Adrenal gland (tissue), 12 donors: ENCODE results near the gene TSPAN18. TPM values are rescaled to one million over a fixed set of nuclear protein-coding genes. Genes with fewer than 3 reads are reported as not detected.

Experiments used
- DNase-seq, 7 donors: peaks; one replicate each; pipeline ENCODE4 v3.0.0-alpha.2; 2019 to 2020
- H3K27ac ChIP-seq, 5 donors: fragments of 200-600 bp; sonication (generic) in 4 of 5; 1 replicate in 3 of 5; 2 replicates in 2 of 5; pipeline versions ENCODE4 v1.5.1 to v1.8.0; 2016 to 2020; ENCODE audit warnings: mild to moderate bottlenecking in 1 of 5
- H3K27me3 ChIP-seq: fragments of 200-600 bp; 2 replicates; pipeline ENCODE4 v1.8.0; 2021
- H3K36me3 ChIP-seq, 2 donors: fragments of 200-600 bp; replicated peaks in 1 of 2; 1 replicate in 1 of 2; 2 replicates in 1 of 2; pipeline versions ENCODE4 v1.5.1 to v1.8.0; 2018 to 2022
- H3K4me1 ChIP-seq, 2 donors: fragments of 200-600 bp; replicated peaks in 1 of 2; 1 replicate in 1 of 2; 2 replicates in 1 of 2; pipeline versions ENCODE4 v1.5.1 to v1.8.0; 2018 to 2021
- H3K4me3 ChIP-seq, 4 donors: fragments of 200-600 bp; sonication (generic) in 3 of 4; one replicate each; pipeline ENCODE4 v1.5.1; 2016 to 2018
- H3K9me3 ChIP-seq, 3 donors: fragments of 200-600 bp; sonication (generic) in 1 of 3; replicated peaks in 1 of 3; 1 replicate in 2 of 3; 2 replicates in 1 of 3; pipeline versions ENCODE4 v1.5.1 to v1.8.0; 2016 to 2021
- CTCF ChIP-seq, 6 experiments: fragments of 450-650 bp in 4 of 6; fragments of 200-600 bp in 2 of 6; sonication (generic) in 1 of 6; IDR thresholded peaks; 1 replicate in 5 of 6; 2 replicates in 1 of 6; pipeline versions ENCODE4 v1.5.1 to v1.8.0; 2016 to 2021; ENCODE audit warnings: antibody characterized with exemption in 6 of 6, mild to moderate bottlenecking in 2 of 6, moderate library complexity in 1 of 6
- POLR2A ChIP-seq, 2 donors: fragments of 450-650 bp; IDR thresholded peaks; one replicate each; pipeline ENCODE4 v1.6.1; 2017; ENCODE audit warnings: antibody characterized with exemption in 2 of 2, mild to moderate bottlenecking in 2 of 2, moderate library complexity in 1 of 2
- WGBS, 4 donors: extraction: QIAGEN DNeasy Blood & Tissue Kit in 2 of 4; methylation state at CpG; one replicate each; pipeline versions ENCODE4 v1.1.5 to v1.1.7; 2013 to 2017; 5-methylcytosine and 5-hydroxymethylcytosine counted together
- intact Hi-C, 2 donors: fragments of 100-400 bp; cut with DNase I; formaldehyde crosslinking; loops; one replicate each; pipeline versions ENCODE4 v1.14.1 to v1.15.0; 2022 to 2023
- polyA plus RNA-seq, 3 donors: library from polyadenylated mRNA; stranded (reverse); fragments of 200-250 nt in 2 of 3; fragments of 350-450 nt in 1 of 3; fragmentation: Illumina TruSeq in 1 of 3; extraction: RNeasy Lipid Tissue Mini Kit (QIAGEN cat#74804) in 1 of 3; gene quantifications; one replicate each; pipeline ENCODE4 v1.2.3, GENCODE V29; 2013 to 2014
- total RNA-seq, 9 donors: library from RNA; depleted of rRNA in 4 of 9; stranded (reverse); fragments of >200 nt in 4 of 9; fragments of 120-200 nt in 1 of 9; fragmentation: NEBNext Ultra II Directional in 1 of 9; extraction: Animal tissue kit (Norgen Biotek cat#: 25700) in 1 of 9; gene quantifications; one replicate each; pipeline versions ENCODE4 v1.1.0 to v1.2.4, GENCODE V29; 2013 to 2023
- donor health status: healthy with polysubstance abuse.
- donor health status: Bipolar disorder and iron deficiency.
- donor health status: DM: yes; HTN: yes; CAD: no.
- donor health status: DM: no; HTN: no; CAD: no.
- donor health status: DM: no; HTN: no; CAD: no.
- donor health status: DM: yes; HTN: yes; CAD: no.

TSPAN18 gene
- total and polyA plus RNA-seq, 12 donors = 24.5 to 168 (median 58.4) TPM

GRCh38 chr11:44759743-44760476 is 33.1 kb downstream of the TSPAN18 start:
- H3K4me1 ChIP-seq = peaks cover 20 to 59% of the 10 kb centered on the region in 2 donors
- no peaks in the 10 kb centered on the region for H3K36me3 ChIP-seq
- DNase-seq = peak in 2 of 7 donors; percentile 10 to 48
- H3K4me3 ChIP-seq = no peak overlapping the region
- intact Hi-C loops = no loop called here
- TF ChIP-seq CTCF (IDR thresholded peaks at IDR 0.05) = no peak
- TF ChIP-seq POLR2A (IDR thresholded peaks at IDR 0.05) = no peak
- no peaks in the 10 kb centered on the region for H3K27me3 ChIP-seq
- WGBS, 4 donors = 86 to 93% (median 90%) methylated on average over 3 of the region's 3 CpGs
- H3K9me3 ChIP-seq = no peaks in the 10 kb centered on the region
- peak overlapping the region in 4 of 5 donors; percentile 1 to 86 (median 54) for H3K27ac ChIP-seq

GRCh38 chr11:44760477-44760872 is 33.7 kb downstream of the TSPAN18 start:
- Histone ChIP-seq H3K27ac (peak overlapping the region; percentile 1 to 86 (median 53)), H3K4me3 (no peak overlapping the region), H3K36me3 (no peaks in the 10 kb centered on the region), H3K4me1 (peaks cover 14 to 55% of the 10 kb centered on the region in 2 donors), H3K9me3 (no peaks in the 10 kb centered on the region), H3K27me3 (no peaks in the 10 kb centered on the region)
- intact Hi-C loops = no loop called here
- 30 to 57% (median 41%) methylated on average over 1 of the region's 1 CpG for WGBS, 4 donors
- DNase-seq = peak in 2 of 7 donors; percentile 1 to 23
- TF ChIP-seq POLR2A (IDR thresholded peaks at IDR 0.05) (no peak), CTCF (IDR thresholded peaks at IDR 0.05) (no peak)

- TF ChIP-seq CTCF (IDR thresholded peaks at IDR 0.05) (peak in 3 of 6 experiments; percentile 8 to 17 (median 9)), POLR2A (IDR thresholded peaks at IDR 0.05) (no peak)
- intact Hi-C loops = no loop called here
- Histone ChIP-seq H3K4me3 (no peak overlapping the region), H3K9me3 (no peaks in the 10 kb centered on the region), H3K4me1 (peaks cover 15 to 55% of the 10 kb centered on the region in 2 donors), H3K27me3 (no peaks in the 10 kb centered on the region), H3K27ac (peak overlapping the region in 3 of 5 donors; percentile 54 to 86 (median 73)), H3K36me3 (no peaks in the 10 kb centered on the region)
- DNase-seq = peak; percentile 77 to 94 (median 90)
- WGBS, 4 donors = 27 to 35% (median 32%) methylated on average over 10 of the region's 10 CpGs
Observed at GRCh38 chr11:44760917-44761550, 34.3 kb downstream of the TSPAN18 start.

- Histone ChIP-seq H3K4me1 (peaks cover 21 to 56% of the 10 kb centered on the region in 2 donors), H3K36me3 (no peaks in the 10 kb centered on the region), H3K27ac (peak overlapping the region in 3 of 5 donors; percentile 54 to 86 (median 73)), H3K9me3 (no peaks in the 10 kb centered on the region), H3K4me3 (no peak overlapping the region), H3K27me3 (no peaks in the 10 kb centered on the region)
- WGBS, 4 donors = 80 to 86% (median 82%) methylated on average over 10 to 14 of the region's 14 CpGs
- intact Hi-C loops = no loop called here
- no peak for TF ChIP-seq POLR2A (IDR thresholded peaks at IDR 0.05)
- no peak for TF ChIP-seq CTCF (IDR thresholded peaks at IDR 0.05)
- DNase-seq = peak in 3 of 7 donors; percentile 6 to 60 (median 15)
Observed at GRCh38 chr11:44761551-44761961, 34.8 kb downstream of the TSPAN18 start.
